ENCODE measurements around the gene COPZ2. TPM values are rescaled to one million over a fixed set of nuclear protein-coding genes. Genes with fewer than 3 reads are reported as not detected.
"Not testable (repeated sequence)": the region's sequence is repeated elsewhere in the genome, so short reads cannot be mapped to it uniquely, and the experiment has no call there.

COPZ2 gene
- 1 to 10 TPM; 3.6 to 4.1 TPM for total RNA-seq

DNA sequence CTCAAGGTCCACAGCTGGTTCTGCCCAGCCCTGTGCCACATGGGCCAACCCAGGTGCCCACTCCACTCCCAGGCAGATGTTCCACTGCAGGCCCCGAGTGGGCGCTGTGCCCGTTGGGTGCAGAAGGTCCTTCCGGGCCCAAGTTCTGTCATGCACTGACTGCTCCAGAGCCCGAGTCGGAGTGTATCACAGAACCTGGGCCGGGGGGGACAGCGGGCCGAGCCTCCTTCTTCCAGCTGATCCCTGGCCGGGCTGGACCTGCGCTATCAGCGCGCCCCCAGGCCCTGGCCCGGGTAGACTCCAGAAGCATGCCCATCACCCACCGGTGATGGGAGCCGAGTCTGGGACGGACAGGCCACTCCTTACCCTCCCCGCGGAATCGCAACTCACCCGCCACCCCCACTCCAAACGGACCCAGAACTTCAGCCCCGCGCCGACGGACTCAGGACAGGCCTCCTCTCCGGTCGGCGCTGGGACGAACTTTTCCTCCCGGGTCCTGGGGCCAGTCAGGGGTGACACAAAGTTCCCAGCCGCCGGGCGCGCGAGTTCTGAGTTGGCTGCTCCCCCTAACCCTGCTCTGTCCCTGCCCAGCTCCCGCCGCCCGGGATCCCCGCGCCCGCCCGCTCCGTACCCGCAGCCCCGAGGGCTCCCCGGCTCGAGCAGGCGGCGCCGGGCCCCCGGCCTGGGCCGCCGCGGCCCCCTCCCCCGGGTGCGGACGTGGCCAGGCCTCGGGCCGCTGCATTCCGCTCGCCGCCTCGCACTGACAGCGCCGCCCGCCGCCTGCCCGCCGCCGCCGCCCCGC is at the start of gene COPZ2:
Gene COPZ2 (minus strand): TSS at position 762 of the 802 bp plus-strand sequence. CDS start 20 bp downstream, at position 742.
- Mint-ChIP-seq H3K9me3 (ENCODE audit: low read depth) (no peaks in the 10 kb centered on the region), H3K27ac (peak within 1 kb of the TSS; percentile 72), H3K4me1 (peaks cover 9% of the 10 kb centered on the region), H3K4me3 (peak within 1 kb of the TSS; percentile 72), H3K36me3 (ENCODE audit: low read depth) (no peaks in the 10 kb centered on the region), H3K27me3 (peaks cover 33% of the 10 kb centered on the region)
- ATAC-seq: peak; percentile 97
- ChIA-PET CTCF (interaction anchor here (1.1 to 4.8 kb wide), 8 partner anchors 10 to 556 kb away, joined by 3 to 47 read pairs (median 7); partner anchors contain the start of genes NFE2L1 and SNX11), POLR2A (interaction anchor here (1.2 kb wide), 1 partner anchor 11 kb away, joined by 4 read pairs; no protein-coding TSS in a partner anchor)
- DNase-seq: peak; percentile 80
- intact Hi-C loops (cut with DNase I, micrococcal nuclease): loop anchor here in 1 of 2 experiments (1.0 kb wide), 1 partner anchor 10 kb away; no protein-coding TSS in a partner anchor

- Mint-ChIP-seq H3K36me3 (ENCODE audit: low read depth) (peaks cover 1% of the 10 kb centered on the region), H3K27ac (no peak overlapping the region), H3K27me3 (no peaks in the 10 kb centered on the region), H3K4me3 (no peak overlapping the region), H3K4me1 (peaks cover 7% of the 10 kb centered on the region), H3K9me3 (ENCODE audit: low read depth) (no peaks in the 10 kb centered on the region)
- ATAC-seq (no peak), DNase-seq (no peak)
- intact Hi-C loops (cut with DNase I, micrococcal nuclease): loop anchor here in 1 of 2 experiments (5.0 kb wide), 1 partner anchor 507 kb away; the partner anchor contains the start of genes HOXB3 and HOXB5
- ChIA-PET POLR2A (no interaction called here), CTCF (interaction anchor here (1.0 to 3.0 kb wide), 6 partner anchors 9 to 533 kb away, joined by 3 to 14 read pairs (median 4); no protein-coding TSS in a partner anchor)
Measured at GRCh38 chr17:48084932-48085331, 47.3 kb upstream of the COPZ2 start.

DNA sequence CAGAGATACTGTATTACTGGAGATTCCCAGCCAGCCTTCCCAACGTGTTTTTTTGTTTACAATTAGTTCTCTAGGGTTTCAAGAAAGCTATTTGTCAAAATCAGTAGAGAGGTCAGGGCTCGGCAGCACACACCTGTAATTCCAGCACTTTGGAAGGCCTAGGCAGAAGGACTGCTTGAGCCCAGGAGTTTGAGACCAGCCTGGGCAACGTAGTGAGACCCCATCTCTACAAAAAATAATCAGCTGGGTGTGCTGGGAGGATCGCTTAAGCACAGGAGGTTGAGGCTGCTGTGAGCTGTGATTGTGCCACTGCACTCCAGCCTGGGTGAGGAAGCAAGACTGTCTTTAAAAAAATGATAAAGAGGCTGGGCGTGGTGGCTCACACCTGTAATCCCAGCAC is 44.3 kb upstream of the COPZ2 start:
- POLR2A ChIA-PET: interaction anchor here (0.6 to 1.6 kb wide), 3 partner anchors 9 to 33 kb away, joined by 3 to 6 read pairs (median 4); partner anchors contain the start of gene NFE2L1
- no peak overlapping the region for H3K4me3 Mint-ChIP-seq

DNA sequence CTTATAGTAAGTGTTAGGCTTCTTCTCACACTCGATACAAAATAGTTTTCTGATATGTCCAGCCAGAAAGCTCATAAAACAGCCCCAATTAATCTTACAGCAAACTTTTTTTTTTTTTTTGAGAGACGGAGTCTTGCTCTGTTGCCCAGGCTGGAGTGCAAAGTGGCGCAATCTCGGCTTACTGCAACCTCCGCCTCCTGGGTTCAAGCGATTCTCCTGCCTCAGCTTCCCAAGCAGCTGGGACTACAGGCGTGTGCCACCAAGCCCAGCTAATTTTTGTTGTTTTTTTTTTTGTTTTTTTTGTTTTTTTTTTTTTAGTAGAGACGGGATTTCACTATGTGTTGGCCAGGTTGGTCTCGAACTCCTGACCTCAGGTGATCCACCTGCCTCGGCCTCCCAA is 39.6 kb upstream of the COPZ2 start:
- H3K4me3 Mint-ChIP-seq; H3K27ac Mint-ChIP-seq; H3K9me3 Mint-ChIP-seq (ENCODE audit: low read depth); H3K4me1 Mint-ChIP-seq; ATAC-seq; intact Hi-C loops (cut with DNase I, micrococcal nuclease); H3K27me3 Mint-ChIP-seq; DNase-seq: not testable (repeated sequence)
- ChIA-PET POLR2A (interaction anchor here (0.7 kb wide), 1 partner anchor 26 kb away, joined by 4 read pairs; no protein-coding TSS in a partner anchor), CTCF (interaction anchor here (0.6 to 9.8 kb wide), 10 partner anchors 10 to 525 kb away, joined by 3 to 123 read pairs (median 5); partner anchors contain the start of gene NFE2L1)
- H3K36me3 Mint-ChIP-seq (ENCODE audit: low read depth): peaks cover 13% of the 10 kb centered on the region

More for the DNA sequence above, 44.3 kb upstream of the COPZ2 start:
- H3K27me3 Mint-ChIP-seq: no peaks in the 10 kb centered on the region
- H3K4me1 Mint-ChIP-seq: peaks cover 7% of the 10 kb centered on the region
- H3K36me3 Mint-ChIP-seq (ENCODE audit: low read depth): peaks cover 1% of the 10 kb centered on the region
- no peak for DNase-seq
- CTCF ChIA-PET: interaction anchor here (0.6 to 4.5 kb wide), 14 partner anchors 8 to 554 kb away, joined by 3 to 29 read pairs (median 6); partner anchors contain the start of genes NFE2L1 and SNX11
- H3K9me3 Mint-ChIP-seq (ENCODE audit: low read depth): no peaks in the 10 kb centered on the region
- intact Hi-C loops (cut with DNase I, micrococcal nuclease): loop anchor here in 1 of 2 experiments (5.0 kb wide), 1 partner anchor 510 kb away; the partner anchor contains the start of genes HOXB3 and HOXB5
- ATAC-seq: no peak
- no peak overlapping the region for H3K27ac Mint-ChIP-seq

GRCh38 chr17:48074322-48075081 is 36.9 kb upstream of the COPZ2 start:
- peaks cover 23% of the 10 kb centered on the region for H3K36me3 Mint-ChIP-seq (ENCODE audit: low read depth)
- H3K9me3 Mint-ChIP-seq (ENCODE audit: low read depth): no peaks in the 10 kb centered on the region
- peak; percentile 75 for ATAC-seq
- H3K27ac Mint-ChIP-seq: no peak overlapping the region
- CTCF ChIA-PET: interaction anchor here (0.6 to 9.8 kb wide), 16 partner anchors 10 to 56 kb away, joined by 3 to 123 read pairs (median 6); partner anchors contain the start of gene NFE2L1
- intact Hi-C loops (cut with DNase I, micrococcal nuclease): loop anchor here (1.0 to 2.0 kb wide), 2 partner anchors 49 to 544 kb away; no protein-coding TSS in a partner anchor
- no peaks in the 10 kb centered on the region for H3K4me1 Mint-ChIP-seq
- DNase-seq: peak; percentile 86
- H3K27me3 Mint-ChIP-seq: no peaks in the 10 kb centered on the region
- POLR2A ChIA-PET: no interaction called here
- no peak overlapping the region for H3K4me3 Mint-ChIP-seq

DNA sequence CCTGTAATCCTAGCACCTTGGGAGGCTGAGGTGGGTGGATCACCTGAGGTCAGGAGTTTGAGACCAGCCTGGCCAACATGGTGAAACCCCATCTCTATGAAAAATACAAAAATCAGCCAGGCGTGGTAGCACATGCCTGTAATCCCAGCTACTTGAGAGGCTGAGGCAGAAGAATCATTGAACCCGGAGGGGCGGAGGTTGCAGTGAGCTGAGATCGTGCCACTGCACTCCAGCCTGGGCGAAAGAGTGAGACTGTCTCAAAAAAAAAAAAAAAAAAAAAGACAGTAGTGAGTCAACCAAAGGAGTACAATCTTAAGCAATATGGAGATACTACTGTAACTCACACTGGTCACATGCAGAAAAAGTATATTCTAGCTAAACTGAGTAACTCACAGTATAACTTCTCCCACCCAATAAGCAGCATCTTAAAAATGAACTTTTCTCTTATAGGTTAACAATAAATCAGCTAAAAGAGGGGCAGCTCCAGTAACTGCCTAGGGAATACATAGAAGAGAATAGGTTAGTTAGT is 36.0 kb upstream of the COPZ2 start:
- H3K27ac Mint-ChIP-seq; H3K4me3 Mint-ChIP-seq; H3K9me3 Mint-ChIP-seq (ENCODE audit: low read depth); POLR2A ChIA-PET; DNase-seq; H3K27me3 Mint-ChIP-seq; H3K4me1 Mint-ChIP-seq; ATAC-seq: not testable (repeated sequence)
- intact Hi-C loops (cut with DNase I, micrococcal nuclease): loop anchor here (1.0 to 2.0 kb wide), 2 partner anchors 48 to 545 kb away; no protein-coding TSS in a partner anchor
- peaks cover 25% of the 10 kb centered on the region for H3K36me3 Mint-ChIP-seq (ENCODE audit: low read depth)
- CTCF ChIA-PET: interaction anchor here (0.6 to 9.8 kb wide), 19 partner anchors 8 to 153 kb away, joined by 3 to 123 read pairs (median 4); partner anchors contain the start of gene NFE2L1

GRCh38 chr17:48072811-48073210 is 35.2 kb upstream of the COPZ2 start:
- intact Hi-C loops (cut with DNase I, micrococcal nuclease); H3K27ac Mint-ChIP-seq; H3K4me1 Mint-ChIP-seq; POLR2A ChIA-PET; H3K27me3 Mint-ChIP-seq; H3K9me3 Mint-ChIP-seq (ENCODE audit: low read depth); ATAC-seq; DNase-seq; H3K4me3 Mint-ChIP-seq: not testable (repeated sequence)
- H3K36me3 Mint-ChIP-seq (ENCODE audit: low read depth): peaks cover 29% of the 10 kb centered on the region
- CTCF ChIA-PET: interaction anchor here (0.6 to 9.8 kb wide), 10 partner anchors 9 to 52 kb away, joined by 3 to 123 read pairs (median 4); partner anchors contain the start of gene NFE2L1

DNA sequence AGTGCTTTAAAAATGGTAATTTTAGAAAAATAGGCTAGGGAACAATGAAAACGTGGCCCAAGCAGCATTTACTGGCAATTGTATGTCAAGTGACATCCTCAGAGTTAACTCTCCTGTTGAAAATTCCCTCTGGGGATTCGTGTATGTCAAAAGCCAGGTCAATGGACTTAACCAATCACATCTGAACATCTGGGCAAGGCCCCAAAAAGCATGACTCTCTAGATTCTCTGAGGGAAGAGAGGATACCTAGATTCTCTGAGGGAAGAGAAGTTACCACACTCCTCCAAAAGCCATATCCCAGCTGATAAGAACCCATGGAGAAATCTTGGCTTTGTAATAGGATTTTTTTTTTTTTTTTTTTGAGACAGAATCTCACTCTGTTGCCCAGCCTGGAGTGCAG is 34.1 kb upstream of the COPZ2 start:
- no peaks in the 10 kb centered on the region for H3K4me1 Mint-ChIP-seq
- ATAC-seq: no peak
- CTCF ChIA-PET: interaction anchor here (0.8 to 9.8 kb wide), 6 partner anchors 10 to 93 kb away, joined by 3 to 123 read pairs (median 4); partner anchors contain the start of gene NFE2L1
- DNase-seq: no peak
- H3K27me3 Mint-ChIP-seq: no peaks in the 10 kb centered on the region
- intact Hi-C loops (cut with DNase I, micrococcal nuclease): no loop called here
- no peak overlapping the region for H3K4me3 Mint-ChIP-seq
- H3K27ac Mint-ChIP-seq: no peak overlapping the region
- H3K36me3 Mint-ChIP-seq (ENCODE audit: low read depth): peaks cover 34% of the 10 kb centered on the region
- POLR2A ChIA-PET: no interaction called here
- H3K9me3 Mint-ChIP-seq (ENCODE audit: low read depth): no peaks in the 10 kb centered on the region

- no peak overlapping the region for H3K27ac Mint-ChIP-seq
- no peaks in the 10 kb centered on the region for H3K9me3 Mint-ChIP-seq (ENCODE audit: low read depth)
- no peak for ATAC-seq
- ChIA-PET CTCF (no interaction called here), POLR2A (no interaction called here)
- H3K36me3 Mint-ChIP-seq (ENCODE audit: low read depth): peaks cover 38% of the 10 kb centered on the region
- H3K27me3 Mint-ChIP-seq: no peaks in the 10 kb centered on the region
- no peaks in the 10 kb centered on the region for H3K4me1 Mint-ChIP-seq
- no peak overlapping the region for H3K4me3 Mint-ChIP-seq
- intact Hi-C loops (cut with DNase I, micrococcal nuclease): no loop called here
- DNase-seq: no peak
Measured at GRCh38 chr17:48070195-48070594, 32.6 kb upstream of the COPZ2 start.

DNA sequence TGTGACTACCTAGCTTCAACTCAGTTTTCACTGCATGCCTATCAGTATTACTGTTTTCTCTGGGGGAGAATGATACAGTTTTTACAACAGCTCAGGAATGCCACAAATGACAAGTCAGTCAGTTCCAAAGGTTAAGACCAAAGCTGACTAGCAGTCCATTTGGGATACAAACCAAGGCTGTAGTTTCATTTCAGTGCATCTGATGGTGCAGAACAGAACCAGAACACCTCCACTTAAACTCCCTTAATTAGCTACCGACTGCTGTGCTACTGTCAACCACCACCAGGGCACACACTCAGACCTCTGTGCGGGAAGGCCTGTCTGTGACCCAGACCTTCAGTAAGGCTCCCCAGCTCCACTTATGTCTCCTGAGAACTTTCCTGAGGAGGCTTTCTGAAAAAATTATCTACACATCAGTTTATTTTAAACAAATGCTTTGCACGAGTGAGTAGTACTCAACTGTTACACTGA is 30.9 kb upstream of the COPZ2 start:
- POLR2A ChIA-PET: interaction anchor here (0.7 kb wide), 1 partner anchor 83 kb away, joined by 3 read pairs; no protein-coding TSS in a partner anchor
- peaks cover 2% of the 10 kb centered on the region for H3K4me1 Mint-ChIP-seq
- H3K27ac Mint-ChIP-seq: no peak overlapping the region
- H3K27me3 Mint-ChIP-seq: no peaks in the 10 kb centered on the region
- CTCF ChIA-PET: interaction anchor here (0.6 to 4.4 kb wide), 23 partner anchors 8 to 174 kb away, joined by 3 to 33 read pairs (median 3); no protein-coding TSS in a partner anchor
- H3K36me3 Mint-ChIP-seq (ENCODE audit: low read depth): peaks cover 43% of the 10 kb centered on the region
- H3K9me3 Mint-ChIP-seq (ENCODE audit: low read depth): no peaks in the 10 kb centered on the region
- intact Hi-C loops (cut with DNase I, micrococcal nuclease): no loop called here
- ATAC-seq (peak; percentile 78), DNase-seq (peak; percentile 36)
- H3K4me3 Mint-ChIP-seq: no peak overlapping the region

Data from activated CD4-positive, alpha-beta T cell treated with anti-CD3 and anti-CD28 coated beads for 36 hours (primary cell).